GM19193 (cell line): ENCODE measurements around the gene UCN.

Source experiments
- POLR2A ChIP-seq: IDR thresholded peaks from 4 replicates; pipeline ENCODE4 v1.6.1; 2011; ENCODE audit not compliant: insufficient read depth, insufficient read length; ENCODE audit errors: extremely low read depth

UCN gene

GRCh38 chr2:27308359-27308881 lies at the start of gene UCN:
Gene UCN (minus strand): TSS chr2:27308445. CDS start chr2:27307895, 550 bp downstream.
- TF ChIP-seq POLR2A, result no peak

- TF ChIP-seq POLR2A, result peak; percentile 69
These were observed 48.3 kb upstream of the UCN start, which contains the start of gene GTF3C2 for GRCh38 chr2:27356382-27357181. Gene GTF3C2 (minus strand): TSS chr2:27356764. CDS start chr2:27343554, 13,210 bp downstream.

- TF ChIP-seq POLR2A, result no peak
These were observed 47.8 kb upstream of the UCN start for GRCh38 chr2:27356056-27356381.

- no peak for TF ChIP-seq POLR2A
These were observed 46.3 kb upstream of the UCN start for GRCh38 chr2:27354597-27354927.

GRCh38 chr2:27353762-27354596 lies 45.7 kb upstream of the UCN start:
- TF ChIP-seq POLR2A, result no peak

GRCh38 chr2:27351802-27352598 lies 43.8 kb upstream of the UCN start:
- no peak for TF ChIP-seq POLR2A

- no peak for TF ChIP-seq POLR2A
These were observed 42.0 kb upstream of the UCN start for GRCh38 chr2:27350106-27350693.

- TF ChIP-seq POLR2A, result no peak
These were observed 39.4 kb upstream of the UCN start for GRCh38 chr2:27347641-27348040.

GRCh38 chr2:27336173-27336572 lies 27.9 kb upstream of the UCN start:
- no peak for TF ChIP-seq POLR2A

- TF ChIP-seq POLR2A, result no peak
These were observed 27.1 kb upstream of the UCN start for GRCh38 chr2:27335311-27335710.

- no peak for TF ChIP-seq POLR2A
These were observed 16.5 kb upstream of the UCN start for GRCh38 chr2:27324720-27325119.

- TF ChIP-seq POLR2A, result no peak
These were observed 15.5 kb upstream of the UCN start for GRCh38 chr2:27323596-27324285.

GRCh38 chr2:27322766-27323595 lies 14.7 kb upstream of the UCN start, which contains the start of gene MPV17:
Gene MPV17 (minus strand): TSS chr2:27323097. CDS start chr2:27322517, 580 bp downstream.
- TF ChIP-seq POLR2A, result peak; percentile 92
